ENCODE measurements around the gene SPAAR.

DNA sequence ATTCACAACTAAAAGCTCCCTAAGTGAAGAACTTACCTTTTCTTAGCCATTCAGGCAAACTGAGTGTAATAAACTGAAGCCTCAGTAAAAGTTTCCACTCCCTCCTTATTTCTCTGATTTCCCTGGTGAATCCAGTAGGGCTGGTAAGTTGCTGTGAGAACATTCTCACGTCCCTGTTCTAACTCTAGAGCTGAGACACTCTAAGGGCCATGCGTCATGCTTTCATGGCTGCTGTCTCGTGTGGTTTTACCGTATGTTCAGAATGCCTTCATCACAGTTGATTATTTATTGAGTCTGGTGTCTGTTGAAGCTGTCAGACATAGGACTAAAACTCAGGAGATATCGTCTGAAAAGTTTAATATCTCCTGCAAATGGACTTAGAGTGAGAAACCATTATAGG, 47.4 kb downstream of the SPAAR start:
- TF ChIP-seq POLR2AphosphoS5 (IDR thresholded peaks at IDR 0.05) (no peak), EP300 (IDR thresholded peaks at IDR 0.05) (no peak)

Measured in upper lobe of left lung (tissue), 4 donors.